Measurements from ENCODE around the gene OR6B1. TPM values are rescaled to one million over a fixed set of nuclear protein-coding genes. Genes with fewer than 3 reads are reported as not detected.

The OR6B1 gene
- total RNA-seq (2021; fragmentation: NEBNext Ultra II Directional; extraction: Animal tissue kit (Norgen Biotek cat#: 25700)) = not detected
- long read RNA-seq = 0 reads

GRCh38 chr7:144000020-144000419 lies at the start of gene OR6B1:
TSS of gene OR6B1 (plus strand) at chr7:144000320. CDS start at chr7:144003997, 3,677 bp downstream.
- H3K4me3 Mint-ChIP-seq = no peak within 1 kb of the TSS
- H3K36me3 Mint-ChIP-seq (ENCODE audit: low read depth) = no peaks in the 10 kb centered on the region
- no peaks in the 10 kb centered on the region for H3K9me3 Mint-ChIP-seq
- H3K4me1 Mint-ChIP-seq (ENCODE audit: low read depth) = peaks cover 7% of the 10 kb centered on the region; the same call in 1 of the 2 replicates
- peaks cover 5% of the 10 kb centered on the region; the same call in 1 of the 2 replicates for H3K27me3 Mint-ChIP-seq (ENCODE audit: insufficient read depth)
- no peak for TF ChIP-seq CTCF (IDR thresholded peaks at IDR 0.05)
- no peak within 1 kb of the TSS for H3K27ac Mint-ChIP-seq
- DNase-seq = no peak

GRCh38 chr7:143953421-143953820 lies 46.7 kb upstream of the OR6B1 start:
- no peak for DNase-seq
- no peaks in the 10 kb centered on the region; the same call in 1 of the 2 replicates for H3K9me3 Mint-ChIP-seq
- no peak for TF ChIP-seq CTCF (IDR thresholded peaks at IDR 0.05)
- H3K27me3 Mint-ChIP-seq (ENCODE audit: insufficient read depth) = peaks cover 3% of the 10 kb centered on the region
- H3K27ac Mint-ChIP-seq = no peak overlapping the region
- no peaks in the 10 kb centered on the region for H3K36me3 Mint-ChIP-seq (ENCODE audit: low read depth)
- H3K4me3 Mint-ChIP-seq = no peak overlapping the region
- peaks cover 22% of the 10 kb centered on the region; the same call in 1 of the 2 replicates for H3K4me1 Mint-ChIP-seq (ENCODE audit: low read depth)

GRCh38 chr7:143954135-143954534 lies 46.0 kb upstream of the OR6B1 start:
- Mint-ChIP-seq H3K4me1 (ENCODE audit: low read depth) (peaks cover 16% of the 10 kb centered on the region; the same call in 1 of the 2 replicates), H3K36me3 (ENCODE audit: low read depth) (no peaks in the 10 kb centered on the region), H3K9me3 (no peaks in the 10 kb centered on the region; the same call in 1 of the 2 replicates), H3K27ac (no peak overlapping the region; the same call in 1 of the 2 replicates), H3K4me3 (no peak overlapping the region), H3K27me3 (ENCODE audit: insufficient read depth) (peaks cover 3% of the 10 kb centered on the region)
- no peak for TF ChIP-seq CTCF (IDR thresholded peaks at IDR 0.05)
- DNase-seq = no peak

GRCh38 chr7:143954544-143954943 lies 45.6 kb upstream of the OR6B1 start, which contains the start of gene OR2F1:
TSS of gene OR2F1 (plus strand) at chr7:143954844. CDS start at chr7:143959971, 5,127 bp downstream.
- no peak for DNase-seq
- Mint-ChIP-seq H3K36me3 (ENCODE audit: low read depth) (no peaks in the 10 kb centered on the region), H3K27ac (no peak within 1 kb of the TSS; the same call in 1 of the 2 replicates), H3K4me1 (ENCODE audit: low read depth) (peaks cover 13% of the 10 kb centered on the region; the same call in 1 of the 2 replicates), H3K4me3 (no peak within 1 kb of the TSS), H3K27me3 (ENCODE audit: insufficient read depth) (peaks cover 3% of the 10 kb centered on the region), H3K9me3 (no peaks in the 10 kb centered on the region; the same call in 1 of the 2 replicates)
- TF ChIP-seq CTCF (IDR thresholded peaks at IDR 0.05) = no peak

GRCh38 chr7:143958781-143959180 lies 41.3 kb upstream of the OR6B1 start:
- Mint-ChIP-seq H3K4me3 (no peak overlapping the region), H3K36me3 (ENCODE audit: low read depth) (no peaks in the 10 kb centered on the region), H3K9me3 (no peaks in the 10 kb centered on the region), H3K4me1 (ENCODE audit: low read depth) (peaks cover 9% of the 10 kb centered on the region; the same call in 1 of the 2 replicates), H3K27ac (no peak overlapping the region), H3K27me3 (ENCODE audit: insufficient read depth) (peaks cover 3% of the 10 kb centered on the region)
- DNase-seq = no peak
- TF ChIP-seq CTCF (IDR thresholded peaks at IDR 0.05) = no peak

Data from HFFc6 (cell line).